Activated CD4-positive, alpha-beta T cell treated with anti-CD3 and anti-CD28 coated beads for 1 hour (primary cell): ENCODE measurements around the gene PLPPR2.
"Not testable (repeated sequence)": the region's sequence is repeated elsewhere in the genome, so short reads cannot be mapped to it uniquely, and the experiment has no call there.

Experiments used
- DNase-seq: peaks from one replicate; pipeline ENCODE4 v3.0.0-alpha.2; 2020

The PLPPR2 gene

GRCh38 chr19:11401808-11402543 lies 46.7 kb downstream of the PLPPR2 start:
- no peak for DNase-seq

GRCh38 chr19:11404588-11405222 lies 49.5 kb downstream of the PLPPR2 start:
- DNase-seq = no peak

- DNase-seq = peak; percentile 34
Measured at GRCh38 chr19:11405846-11406643, 50.8 kb downstream of the PLPPR2 start.

- not testable (repeated sequence) for DNase-seq
Measured at GRCh38 chr19:11406703-11407236, 51.5 kb downstream of the PLPPR2 start.

- no peak for DNase-seq
Measured at GRCh38 chr19:11408591-11408990, 53.4 kb downstream of the PLPPR2 start.

DNA sequence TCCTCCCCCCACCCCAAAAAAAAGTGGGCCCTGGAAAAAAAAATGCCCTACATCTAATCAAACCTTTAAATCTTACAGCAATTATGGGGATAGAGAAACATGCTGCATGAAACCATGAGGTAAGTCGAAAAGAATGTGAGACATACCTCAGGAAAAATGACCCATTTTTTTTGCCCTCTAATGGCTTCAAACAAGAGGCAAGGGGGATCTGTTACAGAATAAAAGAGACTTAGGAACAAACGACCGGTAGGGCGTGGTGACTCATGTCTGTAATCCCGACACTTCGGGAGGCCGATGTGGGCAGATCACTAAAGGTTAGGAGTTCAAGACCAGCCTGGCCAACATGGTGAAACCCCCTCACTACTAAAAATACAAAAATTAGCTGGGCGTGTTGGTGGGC lies 55.5 kb downstream of the PLPPR2 start:
- DNase-seq = no peak

DNA sequence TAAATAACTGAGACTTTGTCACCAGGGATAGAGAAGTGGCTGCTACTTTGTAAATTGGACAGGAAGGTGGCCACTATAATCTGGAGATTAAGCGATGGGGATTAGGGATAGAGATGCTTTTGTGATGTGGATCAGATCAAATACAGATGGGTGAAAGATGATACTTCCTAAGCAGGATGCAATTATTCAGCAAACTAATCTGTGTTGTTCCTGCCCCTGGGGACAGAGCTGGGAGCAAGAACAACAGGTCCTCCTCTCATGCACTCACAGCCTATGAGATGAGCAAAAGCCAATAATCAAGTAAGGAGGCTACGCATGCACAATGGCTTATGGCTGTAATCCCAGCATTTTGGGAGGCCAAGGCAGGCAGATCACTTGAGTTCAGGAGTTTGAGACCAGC lies 59.3 kb downstream of the PLPPR2 start:
- DNase-seq = no peak
